RPMI8226 (cell line): ENCODE measurements around the gene ADAMTS15.

Experiments used
- DNase-seq: peaks from one replicate; pipeline ENCODE4 v3.0.0-alpha.2; 2015

The ADAMTS15 gene

DNA sequence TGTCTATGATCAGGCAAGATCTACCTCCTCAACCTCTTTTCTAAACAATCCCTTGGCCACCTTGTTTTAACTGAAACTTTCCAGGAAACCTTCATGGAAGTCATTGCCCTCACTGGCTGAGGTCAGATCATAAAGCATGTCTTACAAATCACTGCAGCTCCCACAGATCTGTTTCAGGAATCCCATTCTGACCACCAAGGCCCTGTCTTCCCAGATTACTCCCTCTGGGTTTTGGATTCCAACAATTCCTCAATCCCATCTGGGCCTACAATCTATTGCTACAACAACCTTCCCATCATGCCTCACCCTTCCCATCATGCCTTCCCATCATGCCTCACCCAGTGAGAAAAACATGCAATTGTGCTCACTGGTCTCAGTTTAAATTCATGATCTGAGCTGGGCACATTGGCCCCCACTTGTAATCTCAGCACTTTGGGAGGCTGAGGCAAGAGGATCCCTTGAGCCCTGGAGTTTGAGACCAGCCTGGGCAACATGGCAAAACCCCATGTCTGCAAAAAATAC is 15.9 kb downstream of the ADAMTS15 start:
- no peak for DNase-seq

DNA sequence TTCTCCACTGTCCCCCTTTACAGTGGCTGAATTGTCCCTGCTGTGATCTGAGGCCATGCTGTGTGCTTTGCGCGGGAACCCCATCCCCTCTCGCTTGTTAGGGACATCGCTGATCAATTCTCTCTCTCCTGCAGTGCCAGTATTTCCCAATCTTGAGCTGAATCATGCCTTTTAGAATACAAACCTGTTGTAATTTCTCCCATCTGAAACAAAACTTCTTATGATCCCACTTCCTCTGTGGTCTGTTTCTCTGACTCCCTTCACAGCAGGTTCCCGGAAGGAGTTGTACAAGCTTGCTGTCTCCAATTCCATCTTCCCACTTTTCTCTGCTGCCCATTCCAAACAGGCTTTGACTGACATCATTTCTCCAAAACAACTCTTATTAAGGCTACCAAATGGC is 16.8 kb downstream of the ADAMTS15 start:
- DNase-seq: no peak

DNA sequence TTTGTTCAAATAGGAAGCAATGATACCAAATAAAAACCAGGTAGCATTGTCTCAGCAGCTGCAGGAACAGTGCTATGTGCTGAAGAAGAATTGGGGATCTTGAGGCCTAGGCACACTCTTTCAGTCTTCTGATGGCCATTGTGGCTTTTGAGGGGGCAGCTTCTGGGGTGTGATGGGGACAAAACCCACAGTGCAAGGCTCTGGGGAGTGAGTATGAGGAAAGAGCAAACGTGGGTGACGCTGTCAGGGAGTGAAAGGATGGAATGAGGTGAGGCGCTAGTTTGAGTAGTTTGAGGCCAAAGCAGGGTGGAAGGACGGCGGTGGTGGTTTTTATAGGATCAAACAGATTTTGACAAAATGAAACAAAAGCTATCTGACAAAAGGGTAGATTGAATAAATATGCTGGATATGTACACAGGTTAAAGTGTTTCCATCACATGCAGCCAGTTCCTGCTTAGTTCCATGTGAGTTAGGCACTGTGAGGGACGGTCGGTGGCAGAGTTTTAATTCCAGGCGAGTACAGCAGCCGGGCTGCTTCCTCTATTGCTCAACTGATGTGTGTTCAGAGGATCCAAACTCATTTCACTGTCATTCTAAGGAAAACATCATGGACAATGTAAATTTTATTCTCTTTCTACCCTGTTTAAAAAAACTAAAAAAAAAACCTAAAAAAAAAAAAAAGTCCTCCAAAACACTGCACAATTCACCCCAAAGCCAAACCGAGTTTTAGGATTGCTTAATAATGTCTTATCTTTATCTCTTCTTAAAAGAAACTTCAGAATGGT is 18.9 kb downstream of the ADAMTS15 start:
- no peak for DNase-seq

DNA sequence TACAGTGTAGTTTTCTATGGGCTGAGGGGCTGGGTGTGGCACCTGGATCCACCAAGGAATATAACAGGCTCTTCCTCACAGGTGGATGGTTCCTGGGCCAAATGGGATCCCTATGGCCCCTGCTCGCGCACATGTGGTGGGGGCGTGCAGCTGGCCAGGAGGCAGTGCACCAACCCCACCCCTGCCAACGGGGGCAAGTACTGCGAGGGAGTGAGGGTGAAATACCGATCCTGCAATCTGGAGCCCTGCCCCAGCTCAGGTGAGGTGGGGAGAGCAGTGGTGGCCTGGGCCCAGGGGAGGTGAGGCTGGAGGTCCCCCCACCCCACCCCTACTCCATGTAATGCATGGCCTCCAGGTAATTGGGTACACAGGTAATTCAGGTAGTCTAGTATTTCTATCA is 20.7 kb downstream of the ADAMTS15 start:
- no peak for DNase-seq

DNA sequence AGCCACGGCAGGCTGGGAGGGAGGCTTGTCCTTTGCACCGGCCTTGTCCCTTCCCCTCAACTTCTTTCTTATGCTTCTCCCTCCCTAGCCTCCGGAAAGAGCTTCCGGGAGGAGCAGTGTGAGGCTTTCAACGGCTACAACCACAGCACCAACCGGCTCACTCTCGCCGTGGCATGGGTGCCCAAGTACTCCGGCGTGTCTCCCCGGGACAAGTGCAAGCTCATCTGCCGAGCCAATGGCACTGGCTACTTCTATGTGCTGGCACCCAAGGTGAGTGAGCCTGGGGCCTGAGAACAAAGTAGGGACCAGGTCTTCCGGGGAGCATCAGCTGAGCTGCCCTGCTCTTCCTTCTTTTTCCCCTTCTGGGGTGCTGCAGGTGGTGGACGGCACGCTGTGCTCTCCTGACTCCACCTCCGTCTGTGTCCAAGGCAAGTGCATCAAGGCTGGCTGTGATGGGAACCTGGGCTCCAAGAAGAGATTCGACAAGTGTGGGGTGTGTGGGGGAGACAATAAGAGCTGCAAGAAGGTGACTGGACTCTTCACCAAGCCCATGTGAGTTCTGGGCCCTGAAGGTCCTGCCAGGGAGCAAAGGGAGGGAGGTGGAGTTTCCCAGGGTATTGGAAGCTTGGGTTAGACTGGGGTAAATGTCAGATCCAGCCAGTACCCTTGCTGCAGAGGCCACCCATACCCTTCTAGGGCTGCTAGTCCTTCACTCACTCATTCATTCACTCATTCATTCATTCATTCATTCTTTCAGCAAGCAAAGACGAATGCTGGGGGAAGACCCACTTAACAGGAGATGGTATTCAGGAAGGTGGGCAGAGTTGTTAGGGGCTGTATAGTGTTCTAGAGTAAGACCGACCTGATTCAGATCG is 22.6 kb downstream of the ADAMTS15 start:
- DNase-seq: no peak

DNA sequence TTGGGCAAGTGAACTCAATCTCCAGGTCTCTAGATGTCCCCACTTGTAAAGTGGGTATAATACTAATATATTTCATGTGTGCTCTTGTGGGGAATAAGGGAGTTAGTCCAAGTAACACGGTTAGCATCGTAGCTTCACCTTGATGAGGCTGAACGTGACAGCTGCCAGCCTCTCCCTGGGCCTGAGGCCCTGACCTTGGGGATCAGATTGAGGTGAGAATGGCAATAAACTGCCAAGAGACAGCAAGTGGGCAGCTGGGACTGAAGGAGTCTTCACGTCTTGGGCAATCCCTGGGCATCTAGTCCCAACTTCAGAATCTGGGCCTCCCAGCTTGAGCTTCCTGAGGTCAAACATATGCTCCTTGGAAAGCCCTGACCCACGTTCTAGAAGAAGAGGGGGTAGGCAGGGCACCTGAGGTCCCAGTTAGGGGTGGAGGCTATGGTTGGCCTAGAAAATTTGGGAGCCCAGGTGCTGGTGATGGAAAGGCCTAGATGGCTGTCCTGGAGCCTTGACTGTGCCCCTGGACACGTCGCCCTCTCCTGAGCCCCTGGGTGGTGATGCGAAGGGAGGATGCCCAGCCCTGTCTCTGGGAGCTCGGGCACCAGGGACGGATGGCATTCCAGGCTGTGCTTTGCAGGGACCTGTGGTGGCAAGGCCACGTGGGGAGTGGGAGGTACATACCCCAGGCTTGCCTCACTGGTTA is 23.4 kb downstream of the ADAMTS15 start:
- no peak for DNase-seq

DNA sequence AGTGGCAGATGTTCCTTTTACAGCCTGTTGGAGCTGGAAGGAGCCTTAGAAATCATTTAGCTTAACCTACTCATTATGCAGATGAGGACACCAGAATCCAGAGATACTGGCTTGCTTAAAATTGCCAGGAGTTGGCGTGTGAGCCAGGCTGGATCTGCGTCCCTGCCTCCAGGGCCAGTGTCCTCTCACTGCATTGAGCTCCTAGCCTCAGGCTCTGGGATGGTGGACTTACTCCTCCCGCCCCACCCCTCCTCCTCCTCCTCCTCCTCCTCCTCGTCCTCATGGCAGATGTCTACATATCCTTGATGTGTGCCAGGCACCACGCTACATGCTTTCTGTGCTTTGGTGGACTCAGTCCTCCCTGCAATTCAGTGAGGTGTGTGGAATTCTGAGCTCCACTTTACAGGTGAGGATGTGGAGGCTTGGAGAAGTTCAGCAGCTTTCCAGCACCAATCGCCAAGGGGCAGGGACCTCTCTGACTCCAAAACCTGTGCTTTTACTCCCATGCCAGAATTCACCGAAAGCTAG is 24.1 kb downstream of the ADAMTS15 start:
- no peak for DNase-seq

DNA sequence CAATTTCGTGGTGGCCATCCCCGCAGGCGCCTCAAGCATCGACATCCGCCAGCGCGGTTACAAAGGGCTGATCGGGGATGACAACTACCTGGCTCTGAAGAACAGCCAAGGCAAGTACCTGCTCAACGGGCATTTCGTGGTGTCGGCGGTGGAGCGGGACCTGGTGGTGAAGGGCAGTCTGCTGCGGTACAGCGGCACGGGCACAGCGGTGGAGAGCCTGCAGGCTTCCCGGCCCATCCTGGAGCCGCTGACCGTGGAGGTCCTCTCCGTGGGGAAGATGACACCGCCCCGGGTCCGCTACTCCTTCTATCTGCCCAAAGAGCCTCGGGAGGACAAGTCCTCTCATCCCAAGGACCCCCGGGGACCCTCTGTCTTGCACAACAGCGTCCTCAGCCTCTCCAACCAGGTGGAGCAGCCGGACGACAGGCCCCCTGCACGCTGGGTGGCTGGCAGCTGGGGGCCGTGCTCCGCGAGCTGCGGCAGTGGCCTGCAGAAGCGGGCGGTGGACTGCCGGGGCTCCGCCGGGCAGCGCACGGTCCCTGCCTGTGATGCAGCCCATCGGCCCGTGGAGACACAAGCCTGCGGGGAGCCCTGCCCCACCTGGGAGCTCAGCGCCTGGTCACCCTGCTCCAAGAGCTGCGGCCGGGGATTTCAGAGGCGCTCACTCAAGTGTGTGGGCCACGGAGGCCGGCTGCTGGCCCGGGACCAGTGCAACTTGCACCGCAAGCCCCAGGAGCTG is 24.8 kb downstream of the ADAMTS15 start:
- DNase-seq: no peak

DNA sequence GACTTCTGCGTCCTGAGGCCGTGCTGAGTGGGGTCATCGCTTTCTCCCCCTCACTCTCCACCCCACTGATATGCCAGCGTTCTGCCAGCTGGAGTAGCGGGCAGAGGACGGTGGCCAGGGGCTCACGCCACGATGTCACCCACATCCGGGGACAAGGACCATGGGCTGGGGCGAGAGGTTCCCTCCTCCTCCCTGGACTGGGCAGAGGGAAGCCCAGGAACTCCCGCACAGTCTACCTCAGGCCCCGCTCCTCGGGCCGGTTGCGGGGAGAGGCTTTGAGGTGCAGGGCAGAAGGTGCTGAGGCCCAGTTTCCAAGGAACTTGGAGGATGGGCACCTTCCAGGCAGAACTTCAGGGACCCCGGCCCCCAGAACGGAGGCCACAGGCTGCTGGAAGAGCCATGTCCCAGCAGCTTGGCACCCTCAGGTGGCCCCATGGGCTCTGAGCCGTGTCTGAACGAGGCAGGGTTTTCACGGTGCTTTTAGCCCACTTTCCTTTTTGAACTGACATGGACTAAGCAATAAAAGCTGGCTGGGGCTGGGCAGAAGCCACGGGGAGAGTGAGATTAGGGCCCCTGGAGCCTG is 25.4 kb downstream of the ADAMTS15 start:
- no peak for DNase-seq

DNA sequence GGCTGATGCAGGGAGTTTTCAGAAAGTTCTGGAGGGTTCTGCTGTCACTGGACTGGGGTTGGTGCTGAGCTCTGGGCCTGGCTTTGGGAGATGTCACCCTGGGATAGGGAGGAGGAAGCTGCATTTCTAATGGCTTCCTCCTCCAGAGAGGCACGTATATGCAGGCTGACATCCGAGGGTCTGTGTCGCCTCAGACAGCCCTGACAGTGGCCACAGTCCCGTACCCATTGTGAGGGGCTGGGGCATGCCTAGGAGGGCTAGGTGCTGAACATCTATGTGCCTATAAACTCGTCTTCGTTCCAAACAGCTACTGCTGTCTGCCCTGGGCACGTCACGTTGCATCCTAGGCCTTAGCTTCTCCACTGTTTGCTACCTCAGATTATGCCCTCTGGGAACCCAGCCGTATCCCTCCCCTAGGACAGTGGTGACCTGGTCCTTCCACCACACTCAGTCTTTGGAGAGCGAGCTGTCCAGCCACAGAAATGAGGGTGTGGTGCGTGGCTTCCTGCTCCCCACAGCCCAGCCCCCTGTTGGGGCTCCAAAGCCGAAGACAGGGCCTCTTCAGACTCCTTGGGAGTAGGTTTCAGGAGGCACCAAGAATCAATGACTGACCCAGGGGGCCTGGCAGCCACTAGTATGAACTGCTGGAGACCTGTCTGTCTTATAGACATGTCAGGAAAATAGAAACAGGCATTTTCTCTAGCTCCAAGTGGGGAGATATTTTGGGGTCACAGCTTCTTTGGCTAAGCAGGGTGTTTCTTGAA is 26.4 kb downstream of the ADAMTS15 start:
- no peak for DNase-seq

DNA sequence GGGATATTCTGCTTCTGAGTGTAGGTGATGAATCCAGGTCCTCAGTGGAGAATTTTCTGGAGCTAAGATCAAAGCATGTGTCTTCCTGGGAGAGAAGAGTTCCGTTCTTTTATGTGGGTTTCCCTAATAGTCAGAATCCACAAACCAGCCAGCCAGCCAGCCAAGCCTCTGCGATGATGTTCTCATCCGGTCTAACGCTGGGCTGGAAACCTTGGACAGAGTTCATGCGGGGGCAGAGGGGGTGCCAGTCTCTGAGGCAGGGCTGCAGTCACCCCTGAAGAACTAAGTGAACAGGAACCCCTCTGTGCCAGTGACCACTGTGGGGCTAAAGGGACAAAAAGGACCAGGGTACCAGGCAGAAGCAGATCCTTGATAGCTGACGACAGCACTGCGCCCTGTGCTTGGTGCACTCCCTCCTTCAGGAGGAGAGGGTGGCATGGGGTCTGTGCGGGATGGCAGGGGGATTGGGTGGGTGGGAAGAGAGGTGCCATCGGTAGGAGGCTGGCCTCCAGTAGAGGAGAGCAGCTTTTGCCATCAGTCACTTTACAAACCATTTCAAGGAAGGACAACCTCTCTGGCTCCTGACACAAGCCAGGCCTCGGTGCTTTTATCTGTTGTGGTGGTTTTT is 27.1 kb downstream of the ADAMTS15 start:
- no peak for DNase-seq

DNA sequence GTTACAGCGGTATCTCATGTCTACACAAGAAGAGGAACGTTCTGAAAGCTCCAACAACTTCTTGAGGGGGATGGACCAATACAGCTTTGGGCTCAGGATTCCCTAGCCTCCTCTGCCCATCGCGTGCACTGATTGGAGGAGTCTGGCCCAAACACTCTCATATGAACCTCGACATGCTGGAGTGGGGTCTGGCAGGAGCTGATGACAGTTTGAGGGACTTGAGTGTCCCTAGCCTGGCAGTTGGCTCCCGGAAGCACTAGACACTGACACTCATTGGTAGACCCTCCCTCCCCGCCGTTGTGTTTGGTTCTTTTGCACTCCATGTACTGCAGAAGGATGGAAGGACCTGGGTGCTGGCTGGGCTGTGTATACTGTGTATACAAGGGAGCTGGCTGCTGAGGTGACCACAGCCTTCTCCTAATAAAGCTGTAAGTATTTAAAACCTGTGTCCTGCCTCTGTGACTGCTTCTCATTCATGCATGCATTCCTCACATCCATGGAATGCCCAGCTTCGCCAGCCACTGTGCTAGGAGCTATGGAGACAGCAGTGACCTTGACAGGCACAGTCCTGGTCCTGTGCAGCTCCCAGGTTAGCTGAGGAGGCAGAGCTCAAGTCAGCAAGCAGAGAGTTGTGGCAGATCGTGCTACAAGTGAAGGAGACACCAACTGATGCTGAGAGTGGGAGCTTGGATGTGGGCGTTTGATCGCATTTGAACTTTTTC is 27.9 kb downstream of the ADAMTS15 start:
- no peak for DNase-seq

DNA sequence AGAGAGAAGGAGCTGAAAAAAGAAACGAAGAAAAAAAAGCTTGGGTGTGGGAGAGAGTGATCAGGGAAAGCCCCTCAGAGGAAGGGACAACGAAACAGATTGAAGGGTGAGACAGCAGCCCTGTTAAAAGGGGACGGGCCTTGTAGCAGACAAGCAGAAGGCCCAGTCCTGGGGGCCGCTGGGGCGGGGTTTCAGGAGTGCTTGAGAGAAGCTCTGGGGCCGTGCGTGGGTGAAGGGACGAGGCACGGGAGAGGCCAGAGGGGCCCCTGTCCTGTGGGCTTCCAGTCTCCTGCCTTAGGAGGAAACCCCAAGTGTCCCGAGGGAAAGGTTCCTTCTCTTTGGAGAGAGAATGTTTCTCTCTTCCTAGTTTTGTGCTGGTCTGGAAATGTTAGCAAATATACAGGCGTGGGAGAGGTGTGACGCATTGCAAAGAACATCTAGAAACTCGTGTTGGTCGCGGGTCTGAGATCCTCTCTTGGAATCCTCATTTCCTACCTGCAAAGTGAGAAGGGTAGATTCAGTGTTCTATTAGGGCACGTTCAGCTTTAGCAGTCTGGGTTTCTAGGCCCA is 28.6 kb downstream of the ADAMTS15 start:
- DNase-seq: no peak

DNA sequence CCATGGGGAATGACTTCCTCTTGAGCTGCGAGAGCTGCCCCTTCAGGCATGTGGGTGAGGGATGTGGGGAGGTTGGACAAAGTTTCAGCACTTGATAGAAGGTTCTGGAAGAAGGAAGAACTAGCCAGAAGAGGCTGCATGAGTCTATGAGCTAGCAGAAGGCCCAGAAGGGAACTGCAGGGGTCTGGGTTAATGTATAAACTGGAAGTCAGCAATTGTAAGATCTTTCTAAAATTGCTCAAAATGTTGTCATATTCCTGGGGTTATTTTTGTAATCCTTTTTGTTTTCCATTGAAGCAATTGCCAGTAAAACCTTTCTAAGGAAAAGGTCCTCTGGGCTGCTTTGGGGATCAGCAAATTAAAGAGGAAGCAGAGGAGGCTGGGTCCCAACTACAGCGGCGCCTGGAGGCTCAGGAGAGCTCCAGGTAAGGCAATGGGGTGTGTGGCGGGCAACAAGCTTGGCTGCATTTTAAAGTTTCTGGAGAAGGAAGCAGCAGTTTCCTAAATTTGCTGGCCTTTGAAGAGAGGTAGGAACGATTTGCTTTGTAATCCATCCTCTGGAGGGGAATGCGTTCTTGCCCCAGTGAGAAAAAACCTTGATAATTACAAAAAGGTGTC is 29.2 kb downstream of the ADAMTS15 start:
- no peak for DNase-seq

DNA sequence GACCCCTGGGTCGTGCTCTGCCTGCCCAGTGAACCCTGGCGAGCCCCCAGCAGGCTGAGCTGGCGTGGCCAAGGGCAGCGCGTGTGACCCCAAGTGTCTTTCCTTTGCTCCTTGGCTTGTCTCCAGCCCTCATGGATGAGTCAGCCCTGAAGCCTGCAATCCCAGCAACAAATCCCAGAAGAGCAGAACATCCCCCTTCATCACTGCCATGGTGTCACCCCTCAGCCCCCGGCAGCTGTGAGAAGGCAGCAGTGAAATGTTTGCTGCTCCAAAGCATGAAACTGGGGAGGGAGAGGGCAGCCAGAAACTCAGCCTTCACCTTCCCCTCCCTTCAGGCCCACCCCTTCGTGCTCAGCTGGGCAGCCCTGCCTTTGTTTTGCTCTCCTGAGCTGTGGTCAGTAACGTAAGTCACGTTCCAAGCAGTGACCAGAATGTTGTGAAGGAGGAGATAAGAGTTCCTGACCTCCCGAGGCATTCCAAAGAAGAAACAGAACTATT is 29.8 kb downstream of the ADAMTS15 start:
- DNase-seq: no peak

DNA sequence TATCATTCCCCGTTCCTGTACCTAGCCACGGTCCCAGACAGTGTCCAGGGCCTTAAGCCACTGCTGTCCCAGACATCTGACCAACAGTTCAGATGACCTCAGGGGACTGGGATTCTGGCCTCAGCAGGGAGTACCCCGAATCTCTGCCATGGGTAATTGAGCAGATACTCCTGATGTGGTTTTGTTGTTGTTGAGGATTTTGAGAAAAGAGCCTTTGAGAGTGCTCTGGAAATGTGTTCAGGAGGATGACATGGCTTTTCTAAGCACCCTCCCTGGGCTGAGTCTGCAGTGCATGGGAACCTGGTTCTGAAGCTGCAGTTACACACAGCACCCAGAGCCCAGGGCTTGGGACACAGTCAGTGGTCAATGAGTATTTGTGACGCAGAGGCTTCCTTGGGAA is 30.4 kb downstream of the ADAMTS15 start:
- DNase-seq: no peak

DNA sequence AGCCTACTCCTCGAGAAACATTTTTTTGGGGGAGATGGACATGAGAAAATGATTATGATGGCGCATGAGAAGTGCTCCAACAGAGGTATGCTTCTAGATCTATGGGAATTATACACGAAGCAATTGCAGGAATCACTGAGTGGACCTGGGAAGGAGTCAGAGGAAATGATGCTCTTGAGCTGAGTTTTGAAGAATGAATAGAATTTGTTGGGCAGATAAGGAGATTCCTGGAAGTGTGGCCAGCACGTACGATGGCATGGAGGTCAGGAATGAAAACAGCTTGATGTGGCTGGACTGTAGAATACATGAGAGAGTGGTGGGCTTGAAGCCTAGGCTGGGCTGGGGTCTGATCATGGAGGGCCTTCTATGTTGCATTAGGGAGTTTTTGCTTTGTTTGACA is 31.7 kb downstream of the ADAMTS15 start:
- no peak for DNase-seq

DNA sequence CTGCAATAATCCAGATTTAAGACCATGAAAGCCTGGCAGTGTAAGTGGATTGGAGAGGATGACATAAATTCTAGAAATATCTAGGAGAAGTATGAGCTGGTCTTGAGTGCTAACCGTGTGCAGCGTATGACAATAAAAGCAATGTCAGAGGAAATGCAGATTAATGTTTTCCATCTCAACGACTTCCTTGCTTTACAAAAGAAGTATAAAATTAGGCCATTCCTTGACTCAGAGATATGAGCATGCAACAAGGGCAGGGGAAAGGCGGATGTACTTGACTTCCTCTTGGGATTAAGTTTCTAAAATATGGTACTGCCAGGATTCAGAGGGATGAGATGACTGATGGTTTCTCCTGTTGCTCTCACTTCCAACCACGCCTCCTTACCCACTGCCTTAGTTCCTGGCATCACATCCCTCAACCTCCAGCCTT is 32.3 kb downstream of the ADAMTS15 start:
- no peak for DNase-seq

DNA sequence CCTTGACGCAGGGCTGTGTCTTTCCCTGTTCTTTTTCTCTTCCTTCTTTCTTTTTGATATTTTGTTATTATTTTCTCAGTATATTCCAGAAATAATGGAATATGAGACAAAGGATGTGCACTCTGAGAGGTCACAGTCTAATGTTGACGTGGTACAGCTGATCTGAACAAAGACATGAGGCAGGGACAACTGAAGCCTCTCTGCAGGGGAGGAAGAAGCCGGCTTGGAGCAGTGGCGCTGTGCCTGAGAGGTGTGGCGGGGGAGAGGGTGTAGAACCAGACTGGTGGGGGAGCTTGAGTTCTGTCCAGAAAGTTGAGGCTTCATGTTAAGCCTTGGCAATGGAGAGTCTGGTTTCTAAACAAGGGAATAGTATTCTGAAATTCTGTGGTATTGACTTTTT is 34.7 kb downstream of the ADAMTS15 start:
- no peak for DNase-seq
